ENCODE measurements around the gene SLC12A1. TPM values are rescaled to one million over a fixed set of nuclear protein-coding genes. Genes with fewer than 3 reads are reported as not detected.
A peak's percentile ranks its signal among the peaks of the same experiment; 100 is the strongest.

The SLC12A1 gene
- total RNA-seq, 1 donor from 2014 or later = 0.53 TPM

- H3K36me3 Mint-ChIP-seq = no peaks in the 10 kb centered on the region
These were observed 33.2 kb downstream of the SLC12A1 start for GRCh38 chr15:48239334-48239733.

GRCh38 chr15:48242015-48242414, 35.9 kb downstream of the SLC12A1 start:
- no peak for DNase-seq (ENCODE audit: extremely low spot score, unreplicated experiment)
- no peak for TF ChIP-seq CTCF (conservative IDR thresholded peaks at IDR 0.05)
- H3K9me3 Mint-ChIP-seq = no peaks in the 10 kb centered on the region
- no peak overlapping the region for H3K27ac Mint-ChIP-seq
- H3K4me1 Mint-ChIP-seq (ENCODE audit: unreplicated experiment) = no peaks in the 10 kb centered on the region
- H3K27me3 Mint-ChIP-seq = no peaks in the 10 kb centered on the region
- no peaks in the 10 kb centered on the region for H3K36me3 Mint-ChIP-seq
- no peak overlapping the region for H3K4me3 Mint-ChIP-seq

More at GRCh38 chr15:48239334-48239733, 33.2 kb downstream of the SLC12A1 start:
- DNase-seq (ENCODE audit: extremely low spot score, unreplicated experiment) = no peak
- no peaks in the 10 kb centered on the region for H3K4me1 Mint-ChIP-seq (ENCODE audit: unreplicated experiment)
- no peaks in the 10 kb centered on the region for H3K27me3 Mint-ChIP-seq
- no peak overlapping the region for H3K27ac Mint-ChIP-seq
- H3K4me3 Mint-ChIP-seq = no peak overlapping the region
- no peaks in the 10 kb centered on the region for H3K9me3 Mint-ChIP-seq
- no peak for TF ChIP-seq CTCF (conservative IDR thresholded peaks at IDR 0.05)

GRCh38 chr15:48242535-48242934, 36.4 kb downstream of the SLC12A1 start:
- H3K36me3 Mint-ChIP-seq = no peaks in the 10 kb centered on the region
- H3K27me3 Mint-ChIP-seq = no peaks in the 10 kb centered on the region
- H3K4me3 Mint-ChIP-seq = no peak overlapping the region
- DNase-seq (ENCODE audit: extremely low spot score, unreplicated experiment) = no peak
- no peak for TF ChIP-seq CTCF (conservative IDR thresholded peaks at IDR 0.05)
- H3K27ac Mint-ChIP-seq = no peak overlapping the region
- no peaks in the 10 kb centered on the region for H3K9me3 Mint-ChIP-seq
- no peaks in the 10 kb centered on the region for H3K4me1 Mint-ChIP-seq (ENCODE audit: unreplicated experiment)

- Mint-ChIP-seq H3K27ac (no peak overlapping the region), H3K36me3 (no peaks in the 10 kb centered on the region), H3K4me1 (ENCODE audit: unreplicated experiment) (no peaks in the 10 kb centered on the region), H3K9me3 (no peaks in the 10 kb centered on the region), H3K4me3 (no peak overlapping the region), H3K27me3 (no peaks in the 10 kb centered on the region)
- DNase-seq (ENCODE audit: extremely low spot score, unreplicated experiment) = no peak
- TF ChIP-seq CTCF (conservative IDR thresholded peaks at IDR 0.05) = no peak
These were observed 38.8 kb downstream of the SLC12A1 start for GRCh38 chr15:48244921-48245320.

- TF ChIP-seq CTCF (conservative IDR thresholded peaks at IDR 0.05) = no peak
- no peaks in the 10 kb centered on the region for H3K4me1 Mint-ChIP-seq (ENCODE audit: unreplicated experiment)
- no peaks in the 10 kb centered on the region for H3K36me3 Mint-ChIP-seq
- H3K27ac Mint-ChIP-seq = no peak overlapping the region
- no peak for DNase-seq (ENCODE audit: extremely low spot score, unreplicated experiment)
- no peaks in the 10 kb centered on the region for H3K27me3 Mint-ChIP-seq
- H3K4me3 Mint-ChIP-seq = no peak overlapping the region
- no peaks in the 10 kb centered on the region for H3K9me3 Mint-ChIP-seq
These were observed 42.3 kb downstream of the SLC12A1 start for GRCh38 chr15:48248414-48248813.

- Mint-ChIP-seq H3K4me1 (ENCODE audit: unreplicated experiment) (no peaks in the 10 kb centered on the region), H3K27me3 (no peaks in the 10 kb centered on the region), H3K4me3 (no peak overlapping the region), H3K36me3 (no peaks in the 10 kb centered on the region), H3K27ac (no peak overlapping the region), H3K9me3 (no peaks in the 10 kb centered on the region)
- no peak for DNase-seq (ENCODE audit: extremely low spot score, unreplicated experiment)
- TF ChIP-seq CTCF (conservative IDR thresholded peaks at IDR 0.05) = peak; percentile 71
These were observed 44.6 kb downstream of the SLC12A1 start for GRCh38 chr15:48250640-48251076.

Measured in type B pancreatic cell (in vitro differentiated cells).